ENCODE results near the gene ADGRG1.

ADGRG1 gene

DNA sequence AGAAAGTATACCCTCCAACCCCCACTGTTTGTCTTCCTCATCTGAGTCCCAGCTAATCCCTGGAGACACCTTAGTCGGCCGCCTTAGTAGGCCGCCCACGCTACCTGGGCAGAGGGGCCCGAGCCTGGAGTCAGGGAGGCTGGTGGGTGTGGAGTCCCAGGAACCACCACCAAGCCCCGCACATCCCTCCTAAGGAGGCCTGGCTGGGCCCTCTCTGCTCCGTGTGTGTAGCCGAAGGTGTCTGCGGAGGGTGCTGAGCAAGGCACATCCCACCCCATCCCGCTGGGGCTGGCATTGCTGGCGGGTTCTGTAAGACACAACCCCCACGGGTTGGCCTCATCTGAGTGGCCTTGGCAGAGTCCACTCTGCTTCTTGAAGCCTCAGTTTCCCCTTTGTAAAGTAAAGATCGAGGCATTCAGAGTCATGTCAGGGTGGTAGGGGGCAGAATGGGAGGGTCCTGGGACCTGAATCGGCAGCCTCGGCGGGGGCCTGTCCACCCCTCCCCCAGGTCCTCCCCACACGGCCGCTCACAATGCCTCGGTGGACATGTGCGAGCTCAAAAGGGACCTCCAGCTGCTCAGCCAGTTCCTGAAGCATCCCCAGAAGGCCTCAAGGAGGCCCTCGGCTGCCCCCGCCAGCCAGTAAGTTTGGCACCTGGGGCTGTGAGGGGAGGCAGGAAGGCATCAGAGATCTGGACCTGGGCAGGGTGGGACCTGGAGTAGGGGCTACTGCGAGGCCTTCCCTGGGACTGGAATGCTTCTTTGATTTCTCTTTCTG, 24.5 kb downstream of the ADGRG1 start:
- no peak for TF ChIP-seq ZFX (IDR thresholded peaks at IDR 0.05)
- TF ChIP-seq, protein P1, sequence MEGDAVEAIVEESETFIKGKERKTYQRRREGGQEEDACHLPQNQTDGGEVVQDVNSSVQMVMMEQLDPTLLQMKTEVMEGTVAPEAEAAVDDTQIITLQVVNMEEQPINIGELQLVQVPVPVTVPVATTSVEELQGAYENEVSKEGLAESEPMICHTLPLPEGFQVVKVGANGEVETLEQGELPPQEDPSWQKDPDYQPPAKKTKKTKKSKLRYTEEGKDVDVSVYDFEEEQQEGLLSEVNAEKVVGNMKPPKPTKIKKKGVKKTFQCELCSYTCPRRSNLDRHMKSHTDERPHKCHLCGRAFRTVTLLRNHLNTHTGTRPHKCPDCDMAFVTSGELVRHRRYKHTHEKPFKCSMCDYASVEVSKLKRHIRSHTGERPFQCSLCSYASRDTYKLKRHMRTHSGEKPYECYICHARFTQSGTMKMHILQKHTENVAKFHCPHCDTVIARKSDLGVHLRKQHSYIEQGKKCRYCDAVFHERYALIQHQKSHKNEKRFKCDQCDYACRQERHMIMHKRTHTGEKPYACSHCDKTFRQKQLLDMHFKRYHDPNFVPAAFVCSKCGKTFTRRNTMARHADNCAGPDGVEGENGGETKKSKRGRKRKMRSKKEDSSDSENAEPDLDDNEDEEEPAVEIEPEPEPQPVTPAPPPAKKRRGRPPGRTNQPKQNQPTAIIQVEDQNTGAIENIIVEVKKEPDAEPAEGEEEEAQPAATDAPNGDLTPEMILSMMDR (conservative IDR thresholded peaks at IDR 0.05), result no peak
- H3K27ac ChIP-seq, result no peak overlapping the region

GRCh38 chr16:57653936-57654335, 25.5 kb downstream of the ADGRG1 start:
- no peak overlapping the region for H3K27ac ChIP-seq
- TF ChIP-seq, protein P1 (conservative IDR thresholded peaks at IDR 0.05), result no peak
- no peak for TF ChIP-seq ZFX (IDR thresholded peaks at IDR 0.05)

- no peak overlapping the region for H3K27ac ChIP-seq
- TF ChIP-seq, protein P1 (conservative IDR thresholded peaks at IDR 0.05), result no peak
- TF ChIP-seq ZFX (IDR thresholded peaks at IDR 0.05), result no peak
Observed at GRCh38 chr16:57656342-57656955, 28.0 kb downstream of the ADGRG1 start.

DNA sequence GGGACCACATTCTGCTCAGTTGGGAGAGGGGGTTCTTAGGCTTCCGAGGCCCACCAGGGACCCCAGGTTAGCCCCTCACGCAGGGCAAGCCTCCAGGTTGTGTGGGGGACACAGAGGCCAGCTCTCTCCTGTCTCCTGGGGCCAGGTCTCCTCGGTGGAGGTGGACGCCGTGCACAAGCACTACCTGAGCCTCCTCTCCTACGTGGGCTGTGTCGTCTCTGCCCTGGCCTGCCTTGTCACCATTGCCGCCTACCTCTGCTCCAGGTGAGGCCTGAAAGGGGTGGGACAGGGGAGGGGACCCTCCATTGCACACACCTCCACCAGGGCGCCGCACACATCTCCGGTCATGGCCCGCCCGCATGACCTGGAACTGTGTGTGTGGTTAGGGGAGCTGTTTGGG, 28.8 kb downstream of the ADGRG1 start:
- TF ChIP-seq ZFX (IDR thresholded peaks at IDR 0.05), result no peak
- TF ChIP-seq, protein P1 (conservative IDR thresholded peaks at IDR 0.05), result no peak
- H3K27ac ChIP-seq, result no peak overlapping the region

DNA sequence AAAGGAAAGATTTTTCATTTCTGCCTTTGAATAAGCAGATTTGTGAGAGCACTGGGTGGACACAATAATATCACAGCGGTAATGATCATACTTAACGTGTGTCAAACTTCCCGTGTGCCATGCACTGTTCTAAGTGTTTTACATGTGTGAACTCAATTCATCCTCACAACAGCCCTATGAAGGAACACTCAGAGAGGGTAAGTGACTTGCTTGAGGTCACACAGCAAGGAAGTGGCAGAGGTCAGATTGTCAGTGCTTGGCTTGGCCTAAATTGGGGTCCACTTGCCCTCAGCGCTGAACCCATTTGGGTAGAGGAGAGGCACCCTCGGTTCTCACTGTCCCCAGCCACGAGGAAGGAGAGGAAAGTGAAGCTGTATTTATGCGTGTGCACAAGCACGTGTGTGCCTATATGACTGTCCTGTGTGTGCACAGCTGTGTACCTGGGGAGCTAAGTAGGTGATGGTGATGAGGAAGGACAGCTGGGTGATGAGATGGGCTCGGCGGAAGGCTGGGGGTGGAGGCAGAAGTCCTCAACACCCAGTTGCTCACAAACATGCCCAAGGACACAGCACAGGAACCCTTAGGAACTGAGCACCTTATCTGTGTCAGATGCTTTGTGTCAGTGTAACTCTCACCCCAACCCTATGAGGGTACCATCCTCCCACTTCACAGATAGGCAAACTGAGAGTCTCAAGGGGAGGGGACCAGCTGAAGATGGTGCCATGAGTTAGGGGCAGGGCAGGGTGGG, 29.9 kb downstream of the ADGRG1 start:
- no peak for TF ChIP-seq ZFX (IDR thresholded peaks at IDR 0.05)
- TF ChIP-seq, protein P1 (conservative IDR thresholded peaks at IDR 0.05), result no peak
- H3K27ac ChIP-seq, result no peak overlapping the region

GRCh38 chr16:57658878-57659674, 30.6 kb downstream of the ADGRG1 start:
- TF ChIP-seq, protein P1 (conservative IDR thresholded peaks at IDR 0.05), result no peak
- TF ChIP-seq ZFX (IDR thresholded peaks at IDR 0.05), result no peak
- H3K27ac ChIP-seq, result no peak overlapping the region
